Measurements from ENCODE around the gene EDC3. TPM values are rescaled to one million over a fixed set of nuclear protein-coding genes. Genes with fewer than 3 reads are reported as not detected.
A peak's percentile ranks its signal among the peaks of the same experiment; 100 is the strongest.

EDC3 gene
- polyA plus RNA-seq, 1 donor = 31.1 TPM

DNA sequence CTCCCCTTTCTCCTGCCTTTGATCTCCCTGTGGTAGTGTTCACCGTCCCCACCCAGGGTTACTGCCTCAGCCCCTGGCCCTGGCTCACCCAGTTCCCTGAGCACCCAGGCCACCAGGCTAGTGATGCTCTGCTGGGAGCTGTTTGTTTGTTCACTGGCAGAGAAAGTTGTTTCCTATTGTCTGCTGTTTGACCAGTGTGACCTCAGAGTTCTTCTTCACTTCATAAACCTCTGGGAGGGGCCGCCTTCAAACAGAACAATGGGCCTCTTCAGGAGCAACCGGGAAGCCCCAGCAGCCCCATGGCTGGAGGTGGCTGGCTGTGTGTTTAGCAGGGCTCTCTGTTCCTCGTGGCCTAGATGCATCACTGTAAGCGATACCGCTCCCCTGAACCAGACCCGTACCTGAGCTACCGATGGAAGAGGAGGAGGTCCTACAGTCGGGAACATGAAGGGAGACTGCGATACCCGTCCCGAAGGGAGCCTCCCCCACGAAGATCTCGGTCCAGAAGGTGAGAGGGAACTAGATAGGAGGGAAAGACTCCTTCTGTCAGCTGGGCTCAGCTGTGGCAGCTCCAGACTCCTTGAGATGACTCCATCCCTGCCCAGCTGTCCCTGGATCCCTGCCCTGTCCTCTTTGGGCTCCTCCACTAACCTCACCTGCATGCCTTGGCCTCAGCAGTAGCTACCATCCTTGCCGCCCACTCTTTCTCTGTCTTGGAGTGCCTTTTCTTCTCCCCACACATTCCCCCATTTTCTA is 76.8 kb downstream of the EDC3 start:
- no CpG with 5 or more reads among the region's 15 CpGs for WGBS (ENCODE audit: insufficient coverage, low lambda C conversion rate)
- H3K9me3 ChIP-seq (ENCODE audit: control insufficient read depth, low read depth, low read length) = no peaks in the 10 kb centered on the region
- H3K4me3 ChIP-seq (ENCODE audit: low read length) = no peak overlapping the region
- no peak overlapping the region for H3K27ac ChIP-seq (ENCODE audit: low read length)
- DNase-seq = no peak
- H3K36me3 ChIP-seq (ENCODE audit: control insufficient read depth, insufficient read depth, low read length) = peaks cover 59% of the 10 kb centered on the region
- peaks cover 8% of the 10 kb centered on the region for H3K4me1 ChIP-seq (ENCODE audit: control insufficient read depth, insufficient read depth, low read length)
- H3K27me3 ChIP-seq (ENCODE audit: control insufficient read depth, insufficient read depth, low read length) = no peaks in the 10 kb centered on the region

DNA sequence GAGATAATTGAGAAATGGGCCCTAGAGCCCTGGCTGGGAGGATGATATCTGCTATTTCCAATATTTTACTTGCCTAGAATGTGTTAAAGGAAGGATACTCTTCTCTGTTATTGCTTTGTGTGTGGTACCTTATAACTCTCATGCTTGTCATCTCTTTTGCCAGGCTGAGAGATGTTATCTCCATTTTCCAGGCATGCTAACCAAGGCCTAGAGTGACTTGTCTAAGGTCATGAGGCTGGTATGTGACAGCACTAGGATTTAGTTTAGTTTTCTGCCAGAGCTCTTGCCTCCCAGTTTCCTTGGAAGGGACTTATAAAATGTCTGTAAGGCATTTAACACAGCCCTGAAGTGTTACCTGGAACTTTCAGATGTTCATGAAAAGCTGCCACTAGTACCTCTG is 78.8 kb downstream of the EDC3 start:
- Histone ChIP-seq H3K36me3 (ENCODE audit: control insufficient read depth, insufficient read depth, low read length) (peaks cover 39% of the 10 kb centered on the region), H3K4me1 (ENCODE audit: control insufficient read depth, insufficient read depth, low read length) (peaks cover 8% of the 10 kb centered on the region), H3K4me3 (ENCODE audit: low read length) (peak overlapping the region; percentile 98), H3K9me3 (ENCODE audit: control insufficient read depth, low read depth, low read length) (no peaks in the 10 kb centered on the region), H3K27ac (ENCODE audit: low read length) (no peak overlapping the region), H3K27me3 (ENCODE audit: control insufficient read depth, insufficient read depth, low read length) (no peaks in the 10 kb centered on the region)
- no peak for DNase-seq

DNA sequence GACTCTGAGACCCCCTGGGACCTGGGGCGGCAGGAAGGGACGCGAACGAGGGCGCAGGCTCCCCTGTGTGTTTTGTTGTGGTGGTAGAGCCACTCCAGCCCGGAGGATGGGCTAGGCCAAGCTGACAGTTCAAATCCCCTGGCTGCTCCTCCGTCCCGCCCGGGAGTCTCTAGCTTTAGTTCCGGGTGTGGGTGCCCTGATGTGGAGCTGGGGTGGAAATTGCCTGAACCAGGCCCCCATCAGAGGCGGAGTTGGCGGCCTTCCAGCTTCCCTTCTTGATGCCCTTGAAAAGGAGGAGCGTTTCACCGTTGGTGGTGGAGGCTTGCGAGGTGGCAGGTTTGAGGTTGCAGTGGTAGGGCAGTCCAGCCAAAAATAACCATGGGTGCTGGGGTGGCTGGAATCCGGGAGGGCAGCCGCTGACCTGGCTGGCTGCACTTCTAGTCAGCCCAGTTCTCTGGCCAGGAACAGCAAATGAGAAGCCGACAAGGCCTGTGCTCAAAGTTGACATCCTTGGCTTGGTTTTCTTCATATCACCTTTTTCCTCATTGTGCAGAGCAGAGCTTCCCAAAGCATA is 79.4 kb downstream of the EDC3 start:
- Histone ChIP-seq H3K27me3 (ENCODE audit: control insufficient read depth, insufficient read depth, low read length) (no peaks in the 10 kb centered on the region), H3K4me1 (ENCODE audit: control insufficient read depth, insufficient read depth, low read length) (peaks cover 8% of the 10 kb centered on the region), H3K9me3 (ENCODE audit: control insufficient read depth, low read depth, low read length) (no peaks in the 10 kb centered on the region), H3K27ac (ENCODE audit: low read length) (peak overlapping the region; percentile 91), H3K36me3 (ENCODE audit: control insufficient read depth, insufficient read depth, low read length) (peaks cover 34% of the 10 kb centered on the region), H3K4me3 (ENCODE audit: low read length) (peak overlapping the region; percentile 98)
- DNase-seq = peak; percentile 60 to 80
- WGBS (ENCODE audit: insufficient coverage, low lambda C conversion rate) = no CpG with 5 or more reads among the region's 18 CpGs

DNA sequence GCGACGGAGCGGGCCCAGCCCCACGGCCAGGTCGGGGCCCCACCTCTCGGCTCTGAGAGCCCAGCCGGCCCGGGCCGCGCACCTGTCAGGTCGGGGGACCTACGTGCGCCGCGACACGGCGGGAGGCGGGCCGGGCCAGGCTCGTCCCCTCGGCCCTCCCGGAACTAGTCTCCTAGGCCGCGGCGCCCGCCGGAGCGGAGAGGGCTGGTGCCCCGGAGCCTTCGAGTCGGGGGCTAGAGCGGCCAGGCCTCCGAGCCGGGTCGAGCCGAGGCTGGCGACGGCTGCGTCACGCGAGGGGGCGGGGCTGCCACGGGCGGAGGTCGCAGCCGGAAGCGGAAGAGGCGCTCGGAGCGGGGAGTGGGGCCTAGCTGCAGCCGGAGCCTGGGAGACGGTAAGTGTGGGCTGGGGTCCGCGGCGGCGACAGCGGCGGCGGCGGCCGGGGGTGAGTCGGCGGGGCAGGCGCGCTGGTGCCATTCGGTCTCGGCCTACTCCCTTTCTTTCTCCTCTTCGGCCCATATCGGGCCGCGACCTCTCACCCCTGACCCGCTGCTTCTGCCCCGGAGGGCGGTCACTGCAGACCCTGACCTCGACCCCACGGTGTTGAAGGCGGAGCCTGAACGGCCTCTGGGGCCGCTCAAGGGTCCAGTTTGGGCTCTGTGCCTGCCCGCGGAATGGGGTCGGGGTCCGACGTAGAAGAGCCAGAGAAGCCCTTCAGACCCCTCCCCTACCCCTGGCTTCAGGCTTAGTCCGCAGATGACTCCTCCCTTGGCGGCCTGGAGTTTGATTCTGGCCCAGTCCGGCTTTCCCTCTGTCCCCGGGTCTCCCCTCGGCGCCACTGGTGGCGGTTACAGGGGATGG is 80.1 kb downstream of the EDC3 start, which contains the start of gene CLK3:
TSS of gene CLK3 (plus strand) at position 329 of the 858 bp plus-strand sequence. CDS start 3,361 bp downstream, outside the sequence.
- no peaks in the 10 kb centered on the region for H3K9me3 ChIP-seq (ENCODE audit: control insufficient read depth, low read depth, low read length)
- peaks cover 8% of the 10 kb centered on the region for H3K4me1 ChIP-seq (ENCODE audit: control insufficient read depth, insufficient read depth, low read length)
- peak within 1 kb of the TSS; percentile 98 for H3K4me3 ChIP-seq (ENCODE audit: low read length)
- peaks cover 26% of the 10 kb centered on the region for H3K36me3 ChIP-seq (ENCODE audit: control insufficient read depth, insufficient read depth, low read length)
- H3K27ac ChIP-seq (ENCODE audit: low read length) = peak within 1 kb of the TSS; percentile 91
- peak; percentile 95 to 98 for DNase-seq
- no CpG with 5 or more reads among the region's 91 CpGs for WGBS (ENCODE audit: insufficient coverage, low lambda C conversion rate)
- no peaks in the 10 kb centered on the region for H3K27me3 ChIP-seq (ENCODE audit: control insufficient read depth, insufficient read depth, low read length)

DNA sequence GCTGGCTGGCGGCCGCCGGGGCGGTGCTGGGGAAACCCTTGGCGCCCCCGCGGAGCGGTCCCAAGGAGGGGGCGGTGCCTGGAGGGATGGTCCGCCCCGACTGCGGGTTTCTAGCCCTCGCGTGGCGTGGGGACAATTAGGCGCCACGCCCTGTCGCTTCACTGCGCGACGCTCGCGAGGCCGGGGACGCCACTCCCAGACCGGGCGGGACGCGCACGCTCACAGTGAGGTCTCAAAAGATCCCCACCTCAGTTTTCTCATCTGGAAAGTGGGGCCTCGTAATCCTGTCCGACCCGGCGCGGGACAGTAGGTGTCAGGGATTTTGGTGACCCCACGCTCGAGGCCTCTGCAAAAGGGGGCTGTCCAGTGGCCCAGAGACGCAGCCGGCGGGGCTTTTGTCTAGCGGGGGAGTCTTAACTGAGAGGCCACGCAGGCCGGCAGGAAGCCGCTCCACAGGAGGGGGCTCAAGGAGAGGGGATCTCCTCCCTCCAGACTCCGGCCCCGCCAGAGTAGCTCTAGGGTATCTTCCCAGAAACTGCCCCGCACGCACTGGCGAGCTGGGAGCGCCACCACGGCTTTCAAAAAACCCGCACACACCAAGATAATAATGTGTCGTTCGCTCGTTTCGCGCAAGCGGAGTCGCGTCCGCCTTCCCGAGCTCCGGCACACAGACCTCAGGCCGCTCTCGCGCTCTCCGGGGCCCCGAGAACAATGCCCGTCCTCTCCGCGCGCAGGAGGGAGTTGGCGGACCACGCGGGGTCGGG is 80.9 kb downstream of the EDC3 start:
- Histone ChIP-seq H3K4me3 (ENCODE audit: low read length) (peak overlapping the region; percentile 71), H3K36me3 (ENCODE audit: control insufficient read depth, insufficient read depth, low read length) (peaks cover 18% of the 10 kb centered on the region), H3K4me1 (ENCODE audit: control insufficient read depth, insufficient read depth, low read length) (peaks cover 8% of the 10 kb centered on the region), H3K27me3 (ENCODE audit: control insufficient read depth, insufficient read depth, low read length) (no peaks in the 10 kb centered on the region), H3K9me3 (ENCODE audit: control insufficient read depth, low read depth, low read length) (no peaks in the 10 kb centered on the region), H3K27ac (ENCODE audit: low read length) (peak overlapping the region; percentile 89)
- WGBS (ENCODE audit: insufficient coverage, low lambda C conversion rate) = no CpG with 5 or more reads among the region's 76 CpGs
- peak; percentile 74 to 87 for DNase-seq

DNA sequence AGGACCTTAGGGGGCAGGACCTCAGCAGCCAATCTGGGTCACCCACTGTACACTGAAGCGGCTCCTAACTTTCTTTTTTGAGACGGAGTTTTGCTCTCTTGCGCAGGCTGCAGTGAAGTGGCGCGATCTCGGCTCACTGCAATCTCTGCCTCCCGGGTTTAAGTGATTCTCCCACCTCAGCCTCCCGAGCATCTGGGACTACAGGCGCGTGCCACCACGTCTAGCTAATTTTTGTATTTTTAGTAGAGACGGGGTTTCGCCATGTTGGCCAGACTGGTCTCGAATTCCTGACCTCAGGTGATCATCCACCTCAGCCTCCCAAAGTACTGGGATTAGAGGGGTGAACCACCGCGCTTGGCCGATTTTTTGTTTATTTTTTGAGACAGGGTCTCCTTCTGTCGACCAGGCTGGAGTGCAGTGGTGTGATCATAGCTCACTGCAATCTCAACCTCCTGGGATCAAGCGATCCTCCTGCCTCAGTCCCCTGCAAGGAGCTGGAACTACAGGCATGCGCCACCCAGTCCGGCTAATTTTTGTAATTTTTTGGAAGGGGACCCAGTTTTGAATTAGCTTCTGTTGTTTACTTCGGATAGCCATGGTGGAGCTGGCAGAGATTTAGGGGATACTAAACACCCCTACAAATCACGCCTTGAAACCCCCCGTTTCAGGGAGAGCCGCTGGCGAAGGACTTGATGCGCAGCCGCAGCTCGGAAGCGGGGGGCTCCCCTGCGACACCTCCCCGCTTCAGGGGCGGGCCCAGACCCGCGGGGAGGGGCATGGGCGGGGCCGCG is 81.7 kb downstream of the EDC3 start:
- Histone ChIP-seq H3K9me3 (ENCODE audit: control insufficient read depth, low read depth, low read length) (no peaks in the 10 kb centered on the region), H3K4me1 (ENCODE audit: control insufficient read depth, insufficient read depth, low read length) (peaks cover 8% of the 10 kb centered on the region), H3K36me3 (ENCODE audit: control insufficient read depth, insufficient read depth, low read length) (peaks cover 11% of the 10 kb centered on the region), H3K4me3 (ENCODE audit: low read length) (peak overlapping the region; percentile 30), H3K27me3 (ENCODE audit: control insufficient read depth, insufficient read depth, low read length) (no peaks in the 10 kb centered on the region), H3K27ac (ENCODE audit: low read length) (no peak overlapping the region)
- no peak for DNase-seq
- WGBS (ENCODE audit: insufficient coverage, low lambda C conversion rate) = no CpG with 5 or more reads among the region's 38 CpGs

DNA sequence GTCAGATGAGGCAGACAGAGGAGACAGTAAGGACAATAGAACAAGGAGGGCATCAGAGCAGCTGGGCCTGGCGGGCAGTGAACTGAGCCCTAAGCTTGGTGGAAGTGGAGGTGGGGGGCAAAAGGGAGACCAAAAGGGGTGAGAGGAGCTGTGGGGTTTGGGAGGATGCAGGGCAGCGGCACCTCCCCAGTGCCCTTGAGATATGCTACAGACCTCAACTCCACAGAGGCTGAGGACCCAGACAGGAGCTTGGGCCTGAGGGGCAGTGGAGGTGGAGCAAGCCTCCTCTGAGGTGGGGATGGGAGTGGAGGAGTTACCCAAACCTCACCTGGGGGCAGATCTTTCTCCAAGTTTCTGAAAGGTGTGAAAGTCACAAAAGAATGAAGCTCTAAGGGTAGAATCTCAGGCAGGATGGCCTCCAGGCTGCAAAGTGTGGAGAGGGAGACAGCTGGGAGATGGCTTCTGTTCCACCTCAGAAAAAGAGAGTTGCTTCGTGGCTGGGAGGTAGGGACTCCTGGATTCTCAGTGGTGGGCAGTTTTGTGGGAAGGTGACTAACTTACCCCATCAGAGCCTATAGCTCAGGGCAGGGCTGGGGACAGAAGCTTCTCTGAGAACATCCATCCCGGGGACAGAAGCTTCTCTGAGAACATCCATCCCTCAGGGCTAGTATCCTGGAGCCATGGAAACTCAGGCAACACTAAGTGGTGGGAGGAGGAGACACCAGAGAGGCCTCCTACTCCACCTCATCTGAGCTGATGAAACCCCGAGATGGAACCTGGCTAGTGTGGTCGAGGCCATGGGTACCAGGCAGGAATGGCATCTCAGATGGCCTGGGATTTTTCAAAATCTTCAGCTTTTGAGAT is 82.5 kb downstream of the EDC3 start:
- no CpG with 5 or more reads among the region's 6 CpGs for WGBS (ENCODE audit: insufficient coverage, low lambda C conversion rate)
- no peak overlapping the region for H3K27ac ChIP-seq (ENCODE audit: low read length)

DNA sequence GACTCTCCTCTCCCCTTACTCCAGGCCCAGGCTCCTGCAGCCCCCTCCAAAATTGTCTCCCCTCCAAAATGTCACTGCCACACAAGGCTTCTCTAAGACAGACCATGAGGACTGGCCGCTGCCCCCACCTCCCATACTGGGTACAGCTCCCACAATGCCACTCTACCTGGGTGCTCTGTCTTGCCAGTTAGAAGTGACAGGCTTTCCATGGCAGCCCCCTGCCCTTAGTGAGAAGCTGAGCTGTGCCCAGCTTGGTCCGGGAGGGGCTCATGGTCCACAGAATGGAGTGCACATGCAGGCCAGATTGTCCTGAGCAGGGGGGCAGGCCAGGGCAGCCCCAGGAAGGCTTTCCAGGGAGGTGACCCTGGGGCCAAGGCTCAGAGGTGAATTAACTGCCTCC is 83.1 kb downstream of the EDC3 start:
- WGBS (ENCODE audit: insufficient coverage, low lambda C conversion rate) = no CpG with 5 or more reads among the region's 2 CpGs
- no peaks in the 10 kb centered on the region for H3K36me3 ChIP-seq (ENCODE audit: control insufficient read depth, insufficient read depth, low read length)
- no peaks in the 10 kb centered on the region for H3K27me3 ChIP-seq (ENCODE audit: control insufficient read depth, insufficient read depth, low read length)
- DNase-seq = no peak
- peaks cover 8% of the 10 kb centered on the region for H3K4me1 ChIP-seq (ENCODE audit: control insufficient read depth, insufficient read depth, low read length)
- H3K9me3 ChIP-seq (ENCODE audit: control insufficient read depth, low read depth, low read length) = no peaks in the 10 kb centered on the region
- no peak overlapping the region for H3K27ac ChIP-seq (ENCODE audit: low read length)
- H3K4me3 ChIP-seq (ENCODE audit: low read length) = no peak overlapping the region

More for the DNA sequence above, 82.5 kb downstream of the EDC3 start:
- Histone ChIP-seq H3K4me1 (ENCODE audit: control insufficient read depth, insufficient read depth, low read length) (peaks cover 8% of the 10 kb centered on the region), H3K4me3 (ENCODE audit: low read length) (no peak overlapping the region), H3K9me3 (ENCODE audit: control insufficient read depth, low read depth, low read length) (no peaks in the 10 kb centered on the region), H3K36me3 (ENCODE audit: control insufficient read depth, insufficient read depth, low read length) (peaks cover 4% of the 10 kb centered on the region), H3K27me3 (ENCODE audit: control insufficient read depth, insufficient read depth, low read length) (no peaks in the 10 kb centered on the region)
- DNase-seq = no peak

DNA sequence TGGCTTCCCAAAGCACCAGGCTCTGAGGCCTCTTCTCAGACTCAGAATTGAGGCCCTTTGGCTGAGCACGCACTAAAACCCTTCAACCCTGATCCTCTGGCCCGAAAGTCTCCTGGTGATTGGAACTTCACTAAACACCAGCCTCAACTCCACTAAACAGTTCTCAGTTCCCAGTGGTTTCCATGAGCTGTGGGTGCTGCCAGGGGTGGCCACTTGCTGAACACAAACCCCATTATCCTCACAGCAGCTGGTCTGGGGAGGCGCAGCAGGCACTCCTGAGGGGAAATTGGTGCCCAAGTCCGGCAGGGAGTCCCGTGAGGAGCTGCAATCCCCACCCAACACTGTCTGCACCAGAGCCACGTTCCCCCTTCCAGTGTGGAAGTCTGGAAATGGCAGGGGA is 84.0 kb downstream of the EDC3 start:
- Histone ChIP-seq H3K36me3 (ENCODE audit: control insufficient read depth, insufficient read depth, low read length) (no peaks in the 10 kb centered on the region), H3K27ac (ENCODE audit: low read length) (no peak overlapping the region), H3K9me3 (ENCODE audit: control insufficient read depth, low read depth, low read length) (no peaks in the 10 kb centered on the region), H3K4me1 (ENCODE audit: control insufficient read depth, insufficient read depth, low read length) (peaks cover 3% of the 10 kb centered on the region), H3K27me3 (ENCODE audit: control insufficient read depth, insufficient read depth, low read length) (no peaks in the 10 kb centered on the region), H3K4me3 (ENCODE audit: low read length) (no peak overlapping the region)
- DNase-seq = no peak
- no CpG with 5 or more reads among the region's 6 CpGs for WGBS (ENCODE audit: insufficient coverage, low lambda C conversion rate)
